CD4-positive, alpha-beta T cell treated with Interleukin-4 for 1 hour (primary cell): ENCODE results near the gene ZNF891.

Experiments
- DNase-seq, 2 donors: peaks; one replicate each; pipeline ENCODE4 v3.0.0-alpha.2; 2020 to 2022

Gene ZNF891

DNA sequence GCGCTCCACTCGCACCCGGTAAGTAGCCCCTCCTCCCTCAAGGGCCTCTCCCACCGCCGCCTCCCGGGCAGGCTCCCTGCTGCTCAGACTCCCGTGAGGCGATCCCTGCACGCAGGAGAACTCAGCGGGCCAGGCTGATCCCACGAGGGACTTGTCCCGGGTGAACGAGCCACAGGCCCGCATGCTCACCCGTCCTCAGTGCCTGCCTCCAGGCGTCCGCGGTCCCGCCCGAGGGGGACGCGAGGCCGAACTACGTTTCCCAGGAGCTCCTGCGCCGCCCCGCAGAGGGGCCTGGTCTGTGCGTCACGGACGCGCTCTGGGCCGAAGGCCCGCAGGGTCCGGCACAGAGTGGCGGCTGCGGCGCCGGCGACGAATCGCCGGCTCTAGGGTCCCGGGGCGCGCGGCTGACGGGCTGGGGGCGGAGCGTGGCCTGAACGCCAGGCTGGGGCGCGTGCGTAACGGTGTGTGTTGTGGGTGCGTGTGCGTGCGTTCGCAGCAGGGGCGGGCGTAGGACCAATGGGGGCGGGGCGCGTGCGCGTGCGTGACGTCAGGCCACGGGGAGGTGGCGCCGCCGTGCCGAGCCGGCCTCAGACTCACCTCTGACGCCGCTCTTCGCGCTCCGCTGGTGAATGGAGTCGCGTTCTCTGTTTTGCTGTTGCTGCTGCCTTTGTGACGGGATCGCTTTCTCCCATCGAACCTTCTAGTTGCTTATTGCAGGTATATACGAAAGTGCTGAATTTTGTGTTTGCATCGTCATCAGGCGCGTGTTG, at the start of gene ZNF891, which contains the start of gene ZNF10:
Gene ZNF891 (minus strand): TSS at position 237 of the 770 bp plus-strand sequence. CDS start 8,356 bp downstream, outside the sequence.
Gene ZNF10 (plus strand): TSS at position 590 of the 770 bp plus-strand sequence. CDS start 13,866 bp downstream, outside the sequence.
- peak; percentile 96 to 97 for DNase-seq

- DNase-seq, result no peak
Measured at GRCh38 chr12:133174901-133175300, 44.8 kb upstream of the ZNF891 start.

DNA sequence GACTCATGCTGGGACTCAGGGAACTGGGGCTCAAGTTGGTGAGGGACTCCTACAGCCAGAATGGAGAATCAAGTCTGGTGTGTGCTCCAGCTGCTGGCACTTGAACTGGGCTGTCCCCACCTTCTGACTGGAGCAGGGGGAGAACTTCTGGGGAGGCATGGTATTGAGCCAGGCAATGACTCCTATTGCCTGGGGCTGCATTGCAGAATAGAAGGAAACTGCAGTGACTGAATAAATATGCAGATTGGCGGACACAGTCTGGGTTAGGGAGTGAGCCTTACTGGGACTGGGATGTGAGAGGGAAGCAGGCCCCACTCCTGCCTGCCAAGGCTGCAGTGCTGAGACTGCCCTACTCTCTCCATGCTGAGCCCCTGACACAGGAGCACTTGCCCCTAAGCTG, 42.4 kb upstream of the ZNF891 start:
- no peak for DNase-seq

DNA sequence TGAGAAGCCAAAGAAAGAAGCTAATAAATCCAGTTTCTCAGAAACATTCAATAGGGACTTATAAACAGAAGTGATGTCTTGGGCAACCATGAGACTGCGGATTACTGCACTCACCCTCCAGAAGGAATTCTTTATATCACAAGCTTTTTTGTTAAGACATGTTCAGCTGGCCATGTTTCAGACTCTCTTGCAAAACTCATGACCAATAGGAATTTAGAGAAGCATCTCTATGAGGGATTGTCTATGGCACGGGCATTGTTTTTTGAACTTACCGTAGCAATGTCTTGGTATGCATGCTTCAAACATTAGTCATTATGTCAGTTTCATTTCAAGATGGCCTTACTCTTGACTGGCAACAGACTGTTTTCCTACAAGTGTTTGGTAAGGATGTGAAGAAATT, 35.7 kb upstream of the ZNF891 start:
- no peak for DNase-seq

DNA sequence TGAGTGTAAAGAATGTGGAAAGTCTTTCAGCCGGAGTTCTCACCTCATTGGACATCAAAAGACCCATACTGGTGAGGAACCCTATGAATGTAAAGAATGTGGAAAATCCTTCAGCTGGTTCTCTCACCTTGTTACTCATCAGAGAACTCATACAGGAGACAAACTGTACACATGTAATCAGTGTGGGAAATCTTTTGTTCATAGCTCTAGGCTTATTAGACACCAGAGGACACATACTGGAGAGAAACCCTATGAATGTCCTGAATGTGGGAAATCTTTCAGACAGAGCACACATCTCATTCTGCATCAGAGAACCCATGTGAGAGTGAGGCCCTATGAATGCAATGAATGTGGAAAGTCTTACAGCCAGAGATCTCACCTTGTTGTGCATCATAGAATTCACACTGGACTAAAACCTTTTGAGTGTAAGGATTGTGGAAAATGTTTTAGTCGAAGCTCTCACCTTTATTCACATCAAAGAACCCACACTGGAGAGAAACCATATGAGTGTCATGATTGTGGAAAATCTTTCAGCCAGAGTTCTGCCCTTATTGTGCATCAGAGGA, 26.1 kb upstream of the ZNF891 start:
- DNase-seq, result no peak

DNA sequence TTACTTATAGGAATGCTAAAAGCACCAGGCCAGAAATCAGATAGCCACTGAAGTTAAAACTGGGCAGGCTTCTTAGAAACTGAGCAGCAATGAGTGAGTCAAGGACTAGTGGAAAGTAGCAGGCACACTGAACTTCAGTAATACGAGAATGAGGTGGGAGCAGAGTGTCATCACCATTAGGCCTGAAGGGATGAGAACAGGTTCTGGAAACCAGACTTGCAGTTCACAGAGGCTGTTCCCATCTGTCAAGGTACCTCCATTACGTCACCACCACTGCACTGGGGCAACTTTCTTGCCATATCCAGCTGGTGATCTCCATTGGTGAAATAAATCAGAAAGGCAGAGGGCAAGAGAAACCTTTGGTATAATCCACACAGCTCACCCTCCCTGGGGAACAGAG, 15.9 kb upstream of the ZNF891 start:
- no peak for DNase-seq

DNA sequence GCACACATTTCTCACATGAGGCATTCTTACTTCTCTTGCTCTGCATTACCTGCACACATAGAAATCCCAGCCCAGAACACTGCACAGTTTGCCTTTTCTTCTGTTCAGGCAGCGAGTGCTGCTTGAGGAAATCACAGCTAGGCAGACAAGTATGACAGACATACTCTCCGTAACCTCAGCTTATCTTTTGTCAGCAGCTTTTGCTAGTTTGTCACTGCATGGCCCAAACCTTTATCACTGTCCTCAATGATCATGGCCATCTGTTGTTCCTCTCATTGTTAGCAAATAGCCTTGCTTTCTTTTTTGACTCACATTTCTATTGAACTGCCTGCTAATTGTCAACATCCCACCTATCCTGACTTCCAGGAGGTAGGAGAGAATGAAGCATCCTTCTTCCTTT, 5.7 kb upstream of the ZNF891 start:
- DNase-seq, result no peak

GRCh38 chr12:133130808-133131128, 694 bp upstream of the ZNF891 start:
- DNase-seq, result no peak

DNA sequence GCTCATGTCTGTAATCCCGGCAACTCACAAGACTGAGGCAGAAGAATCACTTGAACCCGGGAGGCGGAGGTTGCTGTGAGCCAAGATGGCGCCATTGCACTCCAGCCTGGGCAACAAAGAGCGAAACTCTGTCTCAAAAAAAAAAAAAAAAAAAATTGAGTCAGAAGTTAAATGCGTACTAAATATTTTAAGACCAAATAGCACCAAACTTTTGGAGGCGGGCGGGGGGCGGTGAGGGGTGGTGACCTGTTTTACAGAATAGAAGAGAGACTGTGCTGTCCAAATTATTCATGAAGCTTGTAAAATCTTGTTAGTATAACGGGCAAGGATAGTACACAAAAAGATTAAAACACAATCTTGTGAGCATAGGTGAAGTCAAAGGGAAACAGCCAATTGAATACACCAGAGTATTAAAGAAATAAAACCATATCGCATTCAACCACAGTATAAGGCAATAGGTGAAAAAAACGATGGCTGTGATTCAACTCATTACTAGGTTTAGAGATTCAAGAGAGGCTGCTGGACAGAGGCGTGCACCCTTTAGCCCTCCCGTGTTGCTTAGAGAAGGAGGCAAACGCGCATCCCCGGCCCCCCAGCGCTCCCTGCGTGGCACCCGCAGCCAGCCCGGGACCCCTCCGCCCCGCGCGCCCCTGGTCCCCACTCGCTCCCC, 571 bp downstream of the ZNF891 start:
- no peak for DNase-seq

DNA sequence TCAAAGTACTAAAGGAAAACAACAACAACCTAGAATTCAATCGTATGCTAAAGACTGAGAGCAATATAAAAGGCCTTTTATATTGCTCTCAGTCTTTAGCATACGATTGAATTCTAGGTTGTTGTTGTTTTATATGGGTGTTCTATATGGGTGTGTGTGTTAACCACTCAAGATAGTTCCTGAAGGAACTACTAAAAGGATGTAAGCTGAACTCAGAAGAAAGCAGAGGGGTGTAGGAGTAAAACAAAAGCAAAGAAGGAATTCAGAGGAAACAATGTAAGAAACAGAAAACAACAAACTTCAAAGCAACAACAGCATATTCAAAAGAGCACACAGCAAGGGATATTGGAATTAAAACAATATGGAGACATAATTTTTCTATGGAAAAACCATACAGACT, 5.4 kb downstream of the ZNF891 start:
- DNase-seq, result no peak

GRCh38 chr12:133120385-133121191, 9.5 kb downstream of the ZNF891 start:
- no peak for DNase-seq

DNA sequence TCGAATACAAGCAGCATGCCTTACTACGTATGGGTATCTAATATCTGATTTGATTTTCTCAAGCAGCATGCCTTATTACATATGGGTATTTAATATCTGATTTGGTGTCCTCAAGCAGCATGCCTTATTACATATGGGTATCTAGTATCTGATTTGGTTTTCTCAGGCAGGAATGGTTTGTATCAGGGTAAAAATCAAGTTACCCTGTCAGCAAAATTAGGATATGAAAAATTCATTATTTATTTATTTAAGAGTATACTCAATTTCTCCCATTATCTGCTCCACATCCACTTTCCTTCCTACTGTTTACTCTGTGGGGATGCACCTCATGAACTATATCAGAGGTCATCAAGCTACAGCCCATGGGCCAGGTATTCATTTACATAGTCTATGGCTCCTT, 21.9 kb downstream of the ZNF891 start:
- no peak for DNase-seq

- no peak for DNase-seq
Measured at GRCh38 chr12:133107121-133107520, 23.0 kb downstream of the ZNF891 start.

GRCh38 chr12:133106253-133106652, 23.8 kb downstream of the ZNF891 start:
- DNase-seq, result no peak

DNA sequence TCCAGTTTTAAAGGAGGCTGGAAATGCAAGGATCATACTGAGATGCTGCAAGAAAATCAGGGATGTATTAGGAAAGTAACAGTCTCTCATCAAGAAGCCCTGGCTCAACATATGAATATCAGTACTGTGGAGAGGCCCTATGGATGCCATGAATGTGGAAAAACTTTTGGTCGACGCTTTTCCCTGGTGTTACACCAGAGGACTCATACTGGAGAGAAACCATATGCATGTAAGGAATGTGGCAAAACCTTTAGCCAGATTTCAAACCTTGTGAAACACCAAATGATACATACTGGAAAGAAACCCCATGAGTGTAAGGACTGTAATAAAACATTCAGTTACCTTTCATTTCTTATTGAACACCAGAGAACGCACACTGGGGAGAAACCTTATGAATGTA, 24.5 kb downstream of the ZNF891 start:
- DNase-seq, result no peak

- DNase-seq, result no peak
Measured at GRCh38 chr12:133083345-133083744, 46.7 kb downstream of the ZNF891 start.

DNA sequence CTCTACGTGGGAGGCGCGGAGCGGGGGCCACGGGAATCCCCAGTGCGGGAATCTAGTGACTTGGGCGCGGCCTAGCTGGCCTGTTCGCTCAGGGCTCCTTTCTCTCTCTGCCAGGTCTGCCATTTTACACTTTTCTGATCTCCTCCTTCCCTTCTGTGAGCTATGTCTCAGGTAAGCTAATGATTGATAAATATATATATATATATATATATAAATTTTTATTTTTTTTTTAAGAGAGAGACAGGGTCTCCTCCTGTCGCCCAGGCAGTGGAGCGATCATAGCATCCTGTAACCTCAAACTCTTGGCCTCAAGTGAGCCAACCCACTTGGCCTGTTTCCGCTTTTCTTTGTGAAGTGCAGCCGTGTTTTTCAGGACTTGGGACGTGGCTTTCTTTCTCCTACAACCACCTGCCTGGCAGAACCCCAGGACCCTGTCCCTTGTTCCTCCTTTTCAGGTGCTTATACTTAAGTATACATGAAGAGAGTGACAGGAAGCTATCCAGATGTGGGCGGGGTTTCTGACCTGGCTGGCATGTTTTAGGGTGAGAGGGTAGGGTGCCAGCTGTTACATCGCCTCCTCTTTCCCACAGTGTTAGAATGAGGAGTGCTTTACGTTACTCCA, 48.8 kb downstream of the ZNF891 start:
- DNase-seq, result peak in 1 of 2 donors; percentile 11

DNA sequence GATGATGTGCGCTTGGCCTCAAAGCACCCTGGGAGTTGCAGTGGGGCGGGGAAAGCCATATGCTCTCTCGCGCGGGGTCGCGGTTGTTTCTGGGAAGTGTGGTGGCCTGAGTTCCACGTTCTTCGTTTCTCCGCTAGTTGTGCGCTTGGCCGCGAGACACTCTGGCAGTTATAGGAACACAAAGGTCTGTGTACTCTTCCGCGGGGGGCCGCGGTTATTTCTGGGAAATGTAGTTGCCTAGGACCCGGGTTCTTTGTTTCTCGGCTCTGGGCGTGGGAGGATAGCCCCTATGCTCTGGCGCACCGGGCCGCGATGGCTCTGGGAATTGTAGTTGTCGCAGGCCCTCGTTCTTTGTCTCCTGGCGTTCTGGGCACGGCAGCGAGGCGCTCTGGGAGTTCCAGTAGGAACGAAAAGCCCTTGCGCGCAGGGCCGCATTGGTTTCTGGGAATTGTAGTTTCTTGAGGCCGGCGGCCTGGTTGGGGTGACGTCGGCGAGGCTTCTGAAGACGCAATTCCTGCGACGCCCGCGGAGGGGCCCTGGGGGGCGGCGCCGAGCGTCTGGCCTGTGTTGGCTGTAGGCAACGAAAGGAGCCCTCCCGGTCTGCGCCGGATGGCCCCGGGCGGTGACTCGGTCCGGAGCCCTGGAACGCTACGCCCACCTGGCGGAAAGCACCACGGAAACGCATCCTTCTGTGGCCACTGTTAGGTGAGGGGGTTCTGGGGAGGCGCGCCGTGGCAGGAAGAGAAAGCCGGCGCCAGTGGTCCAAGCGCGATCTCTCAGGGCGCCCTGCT, 49.5 kb downstream of the ZNF891 start, which contains the start of gene ZNF140:
Gene ZNF140 (plus strand): TSS at position 556 of the 791 bp plus-strand sequence. CDS start 398 bp downstream, outside the sequence.
- DNase-seq, result peak; percentile 97

DNA sequence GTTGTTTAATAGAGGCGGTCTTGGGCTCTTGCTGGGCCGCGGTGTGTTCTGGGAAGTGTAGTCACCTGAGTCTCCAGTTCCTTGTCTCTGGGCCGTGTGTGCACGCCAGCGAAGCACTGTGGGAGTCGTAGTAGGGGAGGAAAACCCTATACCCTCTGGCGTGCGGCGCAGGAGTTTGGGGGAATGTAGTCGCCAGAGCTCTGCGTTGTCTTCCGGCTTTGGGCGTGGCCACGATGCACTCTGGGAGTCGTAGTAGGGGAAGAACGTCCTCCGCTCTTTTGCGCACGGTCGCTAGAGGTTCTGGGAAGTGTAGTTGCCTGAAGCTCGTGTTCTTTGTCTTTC, 50.1 kb downstream of the ZNF891 start:
- DNase-seq, result peak; percentile 98 to 99

GRCh38 chr12:133073836-133074235, 56.2 kb downstream of the ZNF891 start:
- no peak for DNase-seq

- DNase-seq, result no peak
Measured at GRCh38 chr12:133063556-133063955, 66.5 kb downstream of the ZNF891 start.

DNA sequence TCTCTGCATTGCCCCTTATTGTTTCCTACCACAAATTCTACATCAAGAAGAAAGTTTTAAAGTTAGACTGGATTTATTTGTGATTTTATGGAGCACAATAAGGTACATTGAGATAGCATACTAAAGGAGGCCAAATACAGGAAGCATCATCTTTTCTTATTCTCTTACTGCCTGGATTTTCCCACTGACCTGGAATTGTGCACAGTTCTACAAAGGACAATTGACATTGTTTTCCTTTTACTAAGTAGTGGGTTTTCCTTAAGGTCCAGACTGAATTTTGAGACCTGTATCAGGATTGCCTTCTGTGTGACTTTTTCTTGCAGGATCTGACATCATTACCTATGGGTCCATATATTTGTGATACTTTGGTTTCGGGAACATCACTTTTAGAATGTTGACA, 68.1 kb downstream of the ZNF891 start:
- DNase-seq, result no peak
